ENCODE data around the gene CTRL.
"Not testable (repeated sequence)": the region's sequence is repeated elsewhere in the genome, so short reads cannot be mapped to it uniquely, and the experiment has no call there.

The CTRL gene

DNA sequence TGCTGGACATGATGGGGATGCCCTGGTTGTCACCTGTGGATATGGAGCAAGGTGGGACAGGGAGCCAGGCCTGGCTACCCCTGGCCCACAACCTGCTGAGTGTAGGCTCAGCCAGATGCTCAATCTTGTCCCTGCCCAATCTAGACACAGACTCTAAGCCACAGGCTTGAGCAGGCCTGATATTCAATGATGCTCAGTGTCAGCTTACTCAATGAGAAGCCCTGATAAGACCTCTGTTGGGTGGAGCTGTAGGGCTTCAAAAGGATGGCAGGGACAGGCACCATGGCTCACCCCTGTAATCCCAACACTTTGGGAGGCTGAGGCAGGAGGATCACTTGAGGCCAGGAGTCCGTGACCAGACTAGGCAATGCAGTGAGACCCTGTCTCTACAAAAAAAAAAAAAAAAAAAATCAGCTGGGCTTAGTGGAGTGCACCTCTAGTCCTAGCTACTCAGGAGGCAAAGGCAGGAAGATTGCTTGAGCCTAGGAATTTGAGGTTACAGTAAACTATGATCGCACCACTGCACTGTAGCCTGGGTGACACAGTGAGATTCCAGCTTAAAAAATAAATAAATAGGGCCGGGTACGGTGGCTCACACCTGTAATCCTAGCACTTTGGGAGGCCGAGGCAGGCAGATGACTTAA lies 8.9 kb upstream of the CTRL start:
- no peak for DNase-seq

DNA sequence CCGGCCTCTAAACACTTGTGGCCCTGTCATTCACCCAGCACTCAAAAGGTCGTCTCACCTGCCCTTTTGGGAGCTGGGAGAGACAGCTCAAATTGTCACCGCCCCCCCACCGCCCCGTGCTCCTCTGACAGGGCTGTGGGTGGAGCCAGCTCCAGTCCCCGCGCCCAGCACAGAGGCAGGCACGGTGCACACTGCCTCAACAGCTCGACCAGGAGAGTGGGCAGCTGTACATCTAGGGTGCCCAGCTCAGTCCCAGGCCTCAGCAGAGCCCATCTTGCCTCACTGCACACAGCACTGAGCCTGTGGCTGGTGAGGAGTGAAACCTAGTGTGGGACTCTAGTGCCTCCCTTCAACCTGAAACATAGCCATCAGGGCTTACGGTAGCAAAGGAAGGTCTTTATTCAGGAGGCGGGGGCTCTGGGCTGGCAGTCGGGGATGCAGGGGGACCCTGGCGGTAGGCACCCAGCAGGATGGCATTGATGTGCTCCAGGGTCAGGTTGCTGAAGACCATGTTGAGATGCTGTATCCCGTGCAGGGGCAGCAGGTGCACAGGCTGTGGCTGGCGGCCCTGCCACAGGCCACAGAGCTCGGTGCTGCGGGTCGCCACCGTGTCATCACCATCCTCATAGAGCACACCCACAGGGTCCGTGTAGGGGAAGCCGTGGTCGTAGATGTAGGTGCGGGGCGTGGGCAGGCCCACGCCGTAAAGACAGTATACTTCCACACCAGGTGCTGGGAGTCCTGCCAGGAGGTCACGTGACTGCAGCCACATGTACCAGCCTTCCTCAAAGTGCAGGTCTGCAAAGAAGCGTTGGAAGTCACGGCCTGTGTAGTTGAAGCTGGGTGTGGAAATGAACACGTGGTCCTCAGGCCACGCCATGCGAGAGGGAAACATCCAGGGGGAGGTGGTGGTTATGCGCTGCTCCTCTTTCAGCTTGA lies 8.1 kb upstream of the CTRL start:
- no peak for DNase-seq

DNA sequence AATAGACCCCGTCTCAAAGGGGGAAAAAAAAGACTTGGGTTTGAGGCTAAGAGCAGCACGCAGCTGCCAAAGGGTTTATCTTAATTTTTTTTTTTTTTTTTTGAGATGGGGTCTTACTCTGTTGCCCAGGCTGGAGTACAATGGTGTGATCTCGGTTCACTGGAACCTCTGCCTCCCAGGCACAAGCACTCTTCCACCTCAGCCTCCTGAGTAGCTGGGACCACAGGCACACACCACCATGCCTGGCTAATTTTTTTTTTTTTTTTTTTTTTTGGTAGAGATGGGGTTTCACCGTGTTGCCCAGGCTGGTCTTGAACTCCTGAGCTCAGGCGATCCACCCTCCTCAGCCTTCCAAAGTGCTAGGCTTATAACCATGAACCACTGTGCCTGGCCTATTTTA lies 6.1 kb upstream of the CTRL start:
- not testable (repeated sequence) for DNase-seq

DNA sequence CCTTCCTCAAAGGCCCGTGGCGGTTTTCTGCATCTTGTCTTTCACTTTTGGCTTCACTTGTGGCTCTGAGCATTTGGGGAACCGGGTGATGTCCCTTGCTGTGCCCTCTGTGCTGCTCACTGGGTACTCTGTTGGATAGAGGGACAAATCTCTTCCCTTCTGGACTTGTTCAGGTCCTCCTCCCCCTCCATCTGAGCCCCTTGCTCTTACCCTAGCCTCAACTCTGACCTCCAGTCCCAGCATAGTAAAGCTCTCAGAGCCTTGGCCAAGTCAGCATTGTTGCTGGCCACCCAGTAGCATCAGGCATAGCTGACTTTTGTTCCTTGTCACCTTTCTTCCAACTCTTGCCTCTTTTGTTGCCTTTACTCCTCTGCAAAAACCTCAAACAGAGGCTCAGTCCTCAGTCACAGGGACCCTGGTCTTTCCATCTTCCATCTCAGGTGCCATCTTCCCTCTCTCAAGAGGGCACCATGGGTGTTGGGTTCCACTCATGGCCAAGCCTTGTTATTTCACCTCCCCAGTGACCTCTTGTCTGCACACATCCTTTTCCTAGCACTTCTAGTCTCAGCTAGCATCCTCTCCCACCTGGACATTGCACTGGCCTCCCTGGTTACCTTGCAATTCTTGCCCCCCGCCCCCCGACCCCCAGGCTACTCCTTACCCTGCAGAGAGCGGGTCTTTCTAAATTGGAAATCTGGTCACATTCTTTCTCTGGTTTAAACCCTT lies 5.4 kb upstream of the CTRL start:
- DNase-seq, result peak; percentile 64

DNA sequence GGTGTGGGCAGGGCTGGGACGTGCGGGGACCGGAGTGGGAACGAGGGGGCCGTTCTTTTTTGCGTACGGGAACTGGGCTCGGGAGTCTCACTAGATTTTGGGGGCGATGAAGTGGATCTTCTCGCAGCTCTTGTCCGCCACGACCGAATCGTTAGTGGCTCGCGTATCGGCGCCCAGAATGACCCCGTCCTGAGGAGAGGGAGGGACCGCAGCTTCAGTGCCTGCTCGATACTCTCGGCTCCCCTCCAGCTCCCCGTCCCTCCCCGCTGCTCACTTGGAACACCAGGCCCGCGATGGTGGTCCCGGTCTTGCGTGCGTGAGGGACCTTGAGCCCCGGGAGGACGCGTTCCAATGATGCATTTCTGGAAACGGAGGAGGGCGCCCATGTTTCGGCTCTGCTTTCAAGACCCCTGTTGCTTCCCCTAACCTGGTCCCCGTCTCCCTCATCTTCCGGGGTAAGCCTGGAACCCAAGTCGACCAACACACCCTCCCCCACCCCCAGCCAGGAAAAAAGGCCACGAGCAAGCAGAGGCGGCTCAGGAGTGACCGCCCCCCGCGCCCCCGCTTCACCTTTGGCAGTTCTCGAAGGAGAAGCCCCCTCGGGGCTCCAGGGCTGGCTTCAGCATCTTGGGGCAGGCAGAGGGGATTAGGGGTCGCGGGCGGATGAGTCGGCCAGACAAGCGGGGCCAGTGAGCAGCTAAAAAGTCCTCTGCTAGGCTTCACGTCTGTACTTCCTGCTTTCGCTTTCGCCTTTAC lies 4.6 kb upstream of the CTRL start, which contains the start of gene PSMB10:
TSS of gene PSMB10 (minus strand) at position 727 of the 756 bp plus-strand sequence. CDS start at position 626, 101 bp downstream.
- no peak for DNase-seq

DNA sequence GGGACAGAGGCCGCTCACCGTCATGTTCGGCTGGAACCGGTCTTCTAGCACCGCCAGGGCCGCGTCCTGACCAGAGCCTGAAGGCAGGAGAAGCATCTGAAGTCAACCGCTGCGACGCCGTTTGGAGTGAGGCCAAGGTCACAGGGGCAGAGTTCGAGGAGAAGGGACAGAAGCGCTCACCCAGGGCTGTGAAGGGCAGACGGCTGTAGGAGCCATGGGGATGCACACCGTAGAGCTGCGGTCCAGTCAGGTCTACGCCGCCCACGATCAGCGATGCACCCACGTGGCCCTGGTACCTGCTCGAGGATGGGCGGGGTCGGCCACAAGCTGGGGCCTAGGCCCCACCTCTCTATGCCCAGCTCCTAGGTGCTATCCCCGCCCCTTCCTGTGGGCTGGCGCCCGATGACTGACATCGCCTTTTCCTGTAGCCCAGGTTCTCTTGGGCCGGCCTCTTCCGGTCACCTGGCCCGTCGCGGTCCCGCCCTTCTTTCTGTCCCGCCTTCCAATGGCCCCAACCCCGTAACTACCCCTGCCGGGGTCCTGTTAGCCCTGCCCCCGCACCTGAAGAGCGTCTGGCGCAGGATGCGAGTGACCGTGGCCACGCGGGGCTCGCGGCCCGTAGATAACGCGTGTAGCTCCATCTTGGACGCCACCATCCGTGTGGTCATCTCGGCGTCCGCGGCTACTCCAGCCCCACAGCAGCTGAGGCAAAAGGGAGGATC lies 3.9 kb upstream of the CTRL start:
- DNase-seq, result peak; percentile 64

DNA sequence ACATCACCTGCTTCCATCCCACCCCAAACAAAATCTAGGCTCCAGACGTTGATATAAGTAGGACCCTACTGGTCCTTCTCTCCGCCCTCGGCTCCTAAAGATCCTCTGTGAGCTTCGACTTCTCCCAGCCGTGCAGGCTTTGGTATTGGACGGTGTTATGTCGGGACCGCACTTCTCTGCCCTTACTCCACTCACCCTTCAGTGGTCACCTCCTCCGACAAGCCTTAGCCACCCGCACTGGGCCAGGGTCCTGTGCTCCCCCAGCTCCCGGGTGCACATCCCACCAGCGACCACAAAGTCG lies 3.4 kb upstream of the CTRL start:
- DNase-seq, result no peak

DNA sequence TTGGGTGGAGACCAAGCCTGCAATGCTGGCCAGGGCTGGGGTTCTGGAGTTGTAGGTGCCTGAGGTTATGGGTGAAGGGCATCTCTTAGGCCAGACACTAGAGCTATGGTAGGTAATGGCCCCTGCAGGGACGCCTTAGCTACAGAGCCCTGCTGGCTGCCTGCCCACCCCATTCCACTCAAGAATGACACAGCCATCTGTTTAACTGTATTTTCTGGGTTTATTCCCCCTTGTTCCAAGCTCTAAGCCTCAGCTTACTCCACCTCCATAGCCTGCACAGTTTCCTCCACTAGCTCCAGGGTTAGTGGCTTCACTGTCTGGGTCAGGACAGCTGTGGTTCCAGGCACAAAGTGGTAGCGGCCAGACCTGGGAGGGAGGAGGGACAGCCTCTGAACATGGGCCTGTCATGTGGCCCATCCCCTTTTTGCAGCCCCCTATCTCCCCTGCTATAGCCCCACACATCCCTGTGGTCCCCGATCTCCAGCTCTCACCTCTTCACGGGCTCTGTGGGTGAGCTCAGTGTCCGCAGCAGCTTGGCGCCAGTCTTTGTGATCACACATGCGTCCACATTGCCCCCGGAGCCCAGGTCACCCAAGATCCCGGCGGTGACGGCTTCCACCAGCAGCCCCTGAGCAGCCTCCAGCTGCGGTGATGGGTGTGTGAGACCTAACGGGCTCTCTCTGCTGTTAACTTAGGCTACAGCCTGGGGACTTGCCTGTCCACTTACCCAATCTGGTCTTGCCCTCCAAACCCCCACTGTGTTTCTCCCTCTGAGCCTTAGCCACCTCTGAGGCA lies 2.8 kb upstream of the CTRL start:
- DNase-seq, result no peak

DNA sequence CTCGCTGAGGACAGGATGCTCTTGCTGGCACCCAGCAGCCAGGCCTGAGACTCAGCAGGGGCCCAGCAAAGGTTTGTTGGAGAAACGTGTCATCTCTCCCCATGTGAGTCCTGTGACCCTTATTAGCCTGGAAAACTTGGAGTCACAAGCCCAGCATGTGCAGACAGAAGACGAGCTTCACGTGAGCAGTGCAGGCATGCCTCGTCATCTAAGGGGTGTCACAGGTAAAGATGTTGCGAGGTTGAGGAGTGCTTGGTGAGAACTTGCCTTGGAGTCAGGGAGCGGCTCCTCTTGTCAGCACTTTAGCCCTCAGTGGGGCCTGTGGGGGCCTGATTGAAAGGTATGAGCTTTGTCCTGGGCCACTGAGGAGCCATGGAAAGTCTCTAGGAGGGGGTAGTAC lies 2.1 kb upstream of the CTRL start:
- DNase-seq, result no peak

DNA sequence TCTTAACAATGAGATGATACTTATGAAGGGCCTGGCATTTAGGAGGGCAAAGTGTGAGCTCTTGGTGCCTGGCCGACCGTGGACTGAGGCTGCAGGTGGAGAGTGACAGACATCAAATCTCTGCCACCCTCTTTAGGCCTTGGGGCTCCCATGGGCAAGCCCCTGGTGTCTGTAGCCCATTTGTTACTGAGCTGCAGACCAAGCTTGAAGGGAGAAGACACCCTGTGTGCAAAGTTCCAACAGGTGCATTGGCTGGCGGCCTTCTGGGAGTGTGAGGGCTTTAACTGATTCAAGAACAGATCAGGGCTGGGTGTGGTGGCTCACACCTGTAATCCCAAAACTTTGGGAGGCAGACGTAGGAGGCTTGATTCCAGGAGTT lies 789 bp upstream of the CTRL start:
- no peak for DNase-seq

DNA sequence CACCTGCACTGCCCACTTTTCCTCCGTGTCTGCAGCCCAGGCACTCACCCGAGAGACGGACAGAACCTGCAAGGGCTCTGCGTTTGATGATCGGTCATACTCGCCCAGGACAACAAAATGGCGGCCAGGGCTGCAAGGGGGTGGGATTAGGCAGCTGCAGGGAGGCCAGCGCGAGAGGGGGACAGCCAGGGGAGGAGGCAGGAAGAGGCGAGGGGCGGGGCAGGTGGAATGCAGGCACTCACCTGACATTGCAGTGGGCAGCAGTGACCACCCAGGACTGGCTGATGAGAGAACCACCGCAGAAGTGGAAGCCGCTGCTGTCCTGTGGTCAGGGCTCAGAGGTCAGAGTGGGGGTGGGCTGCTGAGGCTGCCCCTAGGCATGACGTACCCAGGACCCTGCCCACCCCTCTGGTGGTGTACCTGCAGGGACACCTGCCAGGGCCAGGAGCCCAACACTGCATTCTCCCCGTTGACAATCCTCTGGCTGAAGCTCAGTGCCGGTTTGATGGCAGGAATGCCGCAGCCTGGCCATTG lies 917 bp downstream of the CTRL start:
- no peak for DNase-seq

DNA sequence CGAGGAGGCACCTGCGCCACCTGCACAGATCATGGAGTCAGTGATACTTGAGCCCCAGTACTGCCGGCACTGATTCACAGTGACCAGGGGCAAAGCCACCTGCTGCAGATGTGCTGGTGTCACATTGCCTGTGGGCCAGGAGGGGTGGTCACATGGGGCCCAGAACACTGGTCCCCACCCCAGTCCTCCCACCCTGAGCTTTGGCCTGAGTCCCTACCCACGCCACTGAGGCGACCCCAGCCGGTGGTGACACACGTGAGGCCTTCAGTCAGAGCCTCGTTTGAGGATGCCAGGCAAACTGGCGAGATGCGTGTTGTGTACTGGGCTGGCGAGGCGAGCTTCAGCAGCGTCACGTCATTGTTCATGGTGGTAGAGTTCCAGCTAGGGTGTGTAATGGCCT lies 1.5 kb downstream of the CTRL start:
- DNase-seq, result no peak

DNA sequence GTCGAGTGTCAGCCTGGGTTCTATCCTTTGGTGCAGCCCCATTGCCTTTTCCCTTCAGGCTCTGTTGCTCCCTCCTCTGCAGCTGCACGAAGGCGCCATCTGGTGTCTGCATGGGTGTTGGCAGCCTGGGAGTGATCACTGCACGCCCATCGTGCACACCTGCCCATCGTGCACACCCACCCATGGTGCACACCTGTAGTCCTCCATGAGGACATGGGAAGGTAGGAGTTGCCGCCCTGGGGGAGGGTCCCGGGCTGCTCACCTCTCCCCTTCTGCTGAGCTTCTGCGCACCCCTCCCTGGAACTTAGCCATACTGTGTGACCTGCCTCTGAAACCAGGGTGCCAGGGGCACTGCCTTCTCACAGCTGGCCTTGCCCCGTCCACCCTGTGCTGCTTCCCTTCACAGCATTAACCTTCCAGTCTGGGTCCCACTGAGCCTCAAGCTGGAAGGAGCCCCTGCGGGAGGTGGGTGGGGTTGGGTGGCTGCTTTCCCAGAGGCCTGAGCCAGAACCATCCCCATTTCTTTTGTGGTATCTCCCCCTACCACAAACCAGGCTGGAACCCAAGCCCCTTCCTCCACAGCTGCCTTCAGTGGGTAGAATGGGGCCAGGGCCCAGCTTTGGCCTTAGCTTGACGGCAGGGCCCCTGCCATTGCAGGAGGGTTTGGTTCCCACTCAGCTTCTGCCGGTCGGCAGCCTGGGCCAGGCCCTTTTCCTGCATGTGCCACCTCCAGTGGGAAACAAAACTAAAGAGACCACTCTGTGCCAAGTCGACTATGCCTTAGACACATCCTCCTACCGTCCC lies 2.9 kb downstream of the CTRL start:
- DNase-seq, result peak; percentile 2

DNA sequence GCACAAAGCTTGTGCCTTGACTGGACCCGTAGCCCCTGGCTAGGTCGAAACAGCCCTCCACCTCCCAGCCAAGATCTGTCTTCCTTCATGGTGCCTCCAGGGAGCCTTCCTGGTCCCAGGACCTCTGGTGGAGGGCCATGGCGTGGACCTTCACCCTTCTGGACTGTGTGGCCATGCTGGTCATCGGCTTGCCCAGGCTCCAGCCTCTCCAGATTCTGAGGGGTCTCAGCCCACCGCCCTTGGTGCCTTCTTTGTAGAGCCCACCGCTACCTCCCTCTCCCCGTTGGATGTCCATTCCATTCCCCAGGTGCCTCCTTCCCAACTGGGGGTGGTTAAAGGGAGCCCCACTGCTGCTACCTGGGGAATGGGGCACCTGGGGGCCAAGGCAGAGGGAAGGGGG lies 3.5 kb downstream of the CTRL start:
- no peak for DNase-seq

DNA sequence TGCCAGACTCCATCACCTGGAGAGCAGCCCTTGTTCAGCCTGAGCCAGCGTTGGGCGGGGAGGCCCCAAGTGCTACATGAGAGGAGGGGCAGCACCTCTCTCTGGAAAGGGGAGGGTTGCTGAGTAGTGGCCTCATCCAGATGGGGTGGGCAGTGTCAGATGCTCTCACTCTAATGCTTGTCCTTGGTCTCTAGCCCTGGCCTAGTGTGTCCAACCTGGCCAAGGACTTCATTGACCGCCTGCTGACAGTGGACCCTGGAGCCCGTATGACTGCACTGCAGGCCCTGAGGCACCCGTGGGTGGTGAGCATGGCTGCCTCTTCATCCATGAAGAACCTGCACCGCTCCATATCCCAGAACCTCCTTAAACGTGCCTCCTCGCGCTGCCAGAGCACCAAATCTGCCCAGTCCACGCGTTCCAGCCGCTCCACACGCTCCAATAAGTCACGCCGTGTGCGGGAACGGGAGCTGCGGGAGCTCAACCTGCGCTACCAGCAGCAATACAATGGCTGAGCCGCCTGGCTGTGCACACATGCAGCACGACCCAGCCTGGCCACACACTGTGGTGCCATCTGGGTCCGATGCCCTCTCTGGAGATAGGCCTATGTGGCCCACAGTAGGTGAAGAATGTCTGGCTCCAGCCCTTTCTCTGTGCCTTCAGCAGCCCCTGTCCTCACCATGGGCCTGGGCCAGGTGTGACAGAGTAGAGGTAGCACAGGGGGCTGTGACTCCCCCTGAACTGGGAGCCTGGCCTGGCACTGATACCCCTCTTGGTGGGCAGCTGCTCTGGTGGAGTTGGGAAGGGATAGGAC lies 4.3 kb downstream of the CTRL start:
- DNase-seq, result no peak

DNA sequence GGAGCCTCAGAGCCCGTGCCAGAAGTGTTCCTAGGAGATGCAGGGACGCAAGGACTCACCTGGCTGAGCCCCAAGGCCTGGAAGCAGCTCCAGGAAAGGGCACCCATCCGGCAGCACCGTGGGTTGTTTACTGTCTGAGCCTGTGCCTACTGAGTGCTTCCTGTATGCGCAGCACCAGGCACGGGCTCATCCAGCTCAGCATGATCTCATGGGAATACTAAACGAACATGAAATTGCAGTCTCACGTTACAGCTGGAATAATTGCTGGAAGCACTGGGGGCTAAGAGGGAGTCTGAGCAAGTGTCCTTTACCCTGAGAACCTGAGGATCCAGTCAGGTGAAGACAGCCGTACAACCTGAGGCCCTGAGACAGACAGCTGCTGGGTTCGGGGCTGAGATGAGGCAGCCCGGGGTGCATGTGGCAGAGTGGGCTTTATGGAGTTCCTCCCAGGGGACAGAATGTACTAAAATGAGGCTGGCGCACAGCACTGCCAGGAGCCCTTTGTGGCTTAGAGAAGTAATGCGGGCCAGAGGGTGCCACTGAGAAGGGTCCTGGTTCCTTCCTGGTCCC lies 5.4 kb downstream of the CTRL start:
- no peak for DNase-seq

DNA sequence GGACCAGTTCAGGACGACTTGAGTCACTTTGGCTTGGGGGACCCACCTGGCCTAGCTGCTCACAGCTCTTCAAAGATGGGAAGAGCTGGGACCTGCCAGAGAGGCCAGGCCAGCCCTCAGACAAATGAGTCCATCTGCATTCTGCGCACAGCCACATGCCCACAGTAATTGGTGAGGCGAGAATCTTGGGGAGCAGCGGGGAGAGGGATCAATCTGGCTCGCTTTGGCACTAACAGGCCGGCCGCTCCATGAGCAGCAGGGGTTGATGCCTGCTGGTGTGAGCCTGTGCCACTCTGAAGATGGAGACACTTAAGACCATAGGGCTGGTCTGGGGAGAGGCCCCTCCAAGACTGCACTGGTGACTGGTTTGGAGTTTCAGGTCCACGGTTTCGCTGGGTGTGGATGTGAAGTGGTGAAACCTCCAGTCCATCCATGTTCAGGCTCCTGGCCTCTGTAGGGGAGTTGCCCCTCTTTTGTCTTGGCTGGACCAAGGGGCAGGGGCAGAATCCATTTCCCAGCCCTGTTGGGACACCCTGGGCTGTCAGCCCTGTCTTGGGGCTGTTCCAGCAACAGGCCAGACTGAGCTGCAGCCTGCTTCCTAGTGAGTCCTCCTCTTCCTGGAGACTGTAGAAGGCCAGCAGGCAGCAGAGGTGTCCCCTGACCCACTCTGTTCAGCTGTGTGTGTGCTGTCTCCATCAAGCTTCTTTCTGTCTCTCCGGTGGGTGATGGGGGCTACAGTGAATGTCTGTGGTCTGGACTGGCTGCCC lies 7.3 kb downstream of the CTRL start:
- no peak for DNase-seq

DNA sequence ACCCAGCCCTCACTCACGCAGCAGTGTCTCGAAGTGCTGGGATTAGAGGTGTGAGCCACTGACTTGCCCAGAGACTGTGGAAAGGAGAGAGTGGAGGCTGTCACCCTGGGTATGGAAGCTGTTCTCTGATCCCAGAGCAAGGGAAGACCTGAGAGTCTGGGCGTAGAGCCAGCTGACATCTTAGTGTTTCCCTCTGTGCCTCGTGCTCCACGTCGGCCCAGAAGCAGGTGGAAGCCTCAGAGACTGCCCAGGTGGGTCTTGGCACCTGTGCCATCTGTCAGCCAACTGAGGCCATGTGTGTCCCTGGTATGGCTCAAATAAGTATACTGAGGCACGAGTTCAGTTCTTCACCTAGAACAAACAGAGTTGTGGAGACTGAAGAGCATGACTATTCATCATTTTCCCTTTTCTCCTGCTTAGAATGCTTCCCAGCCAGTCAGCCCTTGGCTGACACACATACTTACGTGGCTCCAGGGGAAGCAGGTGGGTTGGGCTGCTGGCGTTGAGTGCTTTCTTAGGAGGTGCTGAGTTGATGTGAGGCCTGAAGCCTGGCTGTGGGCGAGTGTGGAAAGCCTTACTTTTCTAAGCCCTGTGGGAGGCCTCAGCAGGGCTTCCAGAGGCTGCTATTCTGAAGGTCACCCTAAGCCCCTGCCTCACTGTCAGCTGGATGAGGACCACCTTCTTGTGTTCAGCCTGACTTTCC lies 8.1 kb downstream of the CTRL start:
- no peak for DNase-seq

All from GDM1 (cell line).